ENCODE results near the gene ENAH. TPM values are rescaled to one million over a fixed set of nuclear protein-coding genes. Genes with fewer than 3 reads are reported as not detected.
A peak's percentile ranks its signal among the peaks of the same experiment; 100 is the strongest.
"Not testable (repeated sequence)": the region's sequence is repeated elsewhere in the genome, so short reads cannot be mapped to it uniquely, and the experiment has no call there.

Gene ENAH
- total RNA-seq (2014; rRNA removed; shearing (Covaris generic); ENCODE audit: low replicate concordance): 121 and 171 TPM in 2 replicates

DNA sequence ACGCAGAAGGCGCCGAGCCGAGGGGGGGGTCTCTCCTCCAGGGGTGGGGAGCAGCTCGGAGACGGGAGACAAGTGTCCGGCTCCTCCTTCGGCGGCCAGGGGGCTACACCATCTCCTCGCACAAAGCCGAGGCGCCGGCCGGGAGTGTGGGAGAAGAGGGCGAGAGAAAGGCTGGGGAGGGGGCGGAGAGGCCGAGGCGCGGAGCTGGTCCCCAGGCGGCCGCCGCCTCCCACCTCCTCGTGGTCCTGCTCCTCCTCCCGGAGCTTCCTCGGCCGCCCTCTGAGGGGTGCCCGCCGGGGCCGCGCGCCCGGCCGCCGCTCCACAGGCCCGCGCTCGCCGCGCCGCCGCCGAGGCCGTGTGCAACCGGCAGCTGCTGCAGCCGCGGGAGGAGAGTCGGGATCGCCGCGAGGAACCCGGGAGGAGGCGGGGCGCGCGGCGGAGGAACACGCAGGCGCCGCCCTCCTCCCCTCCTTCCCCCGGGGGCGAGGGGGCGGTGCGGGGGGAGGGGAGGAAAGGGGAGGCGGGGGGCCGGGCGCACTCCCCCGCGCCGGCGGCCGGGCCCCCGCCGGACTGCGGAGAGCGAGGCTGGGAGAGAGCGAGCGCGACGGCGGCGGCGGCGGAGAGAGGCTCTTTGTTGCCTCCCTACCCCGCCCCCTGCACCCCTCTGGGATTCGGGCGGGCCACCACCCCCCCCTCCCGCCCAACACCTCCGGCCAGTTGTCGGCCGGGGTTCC lies at the start of gene ENAH:
Gene ENAH, minus strand, starts transcription at position 395 of the 734 bp plus-strand sequence. CDS start 433 bp downstream, outside the sequence.
- no peaks in the 10 kb centered on the region for H3K27me3 ChIP-seq
- H3K4me3 ChIP-seq: peak within 1 kb of the TSS; percentile 94
- peaks cover 24% of the 10 kb centered on the region for H3K36me3 ChIP-seq
- peak; percentile 91 for DNase-seq
- H3K9me3 ChIP-seq: no peaks in the 10 kb centered on the region

DNA sequence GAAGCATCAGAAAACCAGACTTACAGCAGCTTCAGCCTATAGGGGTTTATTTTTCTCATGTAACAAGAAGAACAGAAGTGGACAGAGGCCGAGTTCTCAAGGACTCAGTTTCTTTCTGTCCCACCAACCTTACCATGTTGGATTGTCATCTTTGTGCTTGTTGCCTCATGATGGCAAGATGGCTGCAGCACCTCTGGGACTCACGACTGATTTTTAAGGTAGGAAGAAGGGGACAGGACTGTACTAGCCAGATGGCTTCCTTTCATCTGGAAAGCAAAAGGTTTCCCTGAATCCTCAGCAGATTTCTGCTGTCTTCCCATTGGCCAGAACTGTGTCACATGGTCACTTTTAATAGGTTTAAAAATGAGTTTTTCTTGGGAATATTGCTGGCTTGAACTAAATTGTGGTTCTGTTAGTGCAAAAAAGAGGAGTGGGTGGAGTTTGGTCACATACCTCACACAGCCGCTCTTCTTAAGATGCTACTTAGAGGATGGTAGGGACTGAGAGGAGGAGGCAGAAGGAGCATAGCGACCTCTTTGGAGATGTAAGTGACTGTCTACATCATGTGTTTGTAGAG lies 48.1 kb upstream of the ENAH start:
- Histone ChIP-seq H3K27me3 (no peaks in the 10 kb centered on the region), H3K9me3 (no peaks in the 10 kb centered on the region), H3K36me3 (no peaks in the 10 kb centered on the region), H3K4me3 (peak overlapping the region; percentile 4)
- DNase-seq: no peak

DNA sequence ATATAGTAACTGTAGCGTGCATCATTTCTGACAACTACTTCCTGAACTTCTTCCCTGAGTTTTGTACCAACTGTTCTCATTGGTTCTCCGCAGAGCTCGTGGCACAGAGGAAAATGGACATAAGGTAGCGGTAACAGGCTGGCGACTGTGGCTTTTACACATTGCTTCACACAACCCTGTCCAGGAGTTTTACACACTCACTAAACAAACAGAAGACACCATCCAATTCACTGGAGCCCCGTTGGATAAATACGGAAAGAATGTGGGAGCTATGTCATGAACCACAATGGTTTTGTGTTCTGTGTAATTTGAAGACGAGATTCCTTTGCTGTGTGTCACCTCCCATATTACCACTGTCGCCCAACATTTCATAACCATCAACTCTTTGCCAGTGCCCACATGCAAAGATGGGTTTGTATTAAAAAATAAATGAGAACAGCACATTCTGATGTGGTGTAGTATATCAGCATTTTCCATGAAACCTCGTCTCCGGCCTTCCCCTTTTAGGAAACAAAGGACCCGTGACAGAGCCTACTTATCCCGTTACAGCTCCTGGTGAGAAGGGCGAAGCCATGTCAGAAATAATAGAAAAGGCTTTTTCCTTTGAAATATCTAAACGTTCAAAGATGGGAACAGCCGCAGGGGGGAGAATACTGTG lies 47.4 kb upstream of the ENAH start:
- Histone ChIP-seq H3K4me3 (peak overlapping the region; percentile 4), H3K27me3 (no peaks in the 10 kb centered on the region), H3K9me3 (no peaks in the 10 kb centered on the region), H3K36me3 (no peaks in the 10 kb centered on the region)
- DNase-seq: peak; percentile 88

GRCh38 chr1:225699336-225699735 lies 46.4 kb upstream of the ENAH start:
- no peaks in the 10 kb centered on the region for H3K36me3 ChIP-seq
- no peaks in the 10 kb centered on the region; the same call in 1 of the 2 replicates for H3K9me3 ChIP-seq
- no peak overlapping the region for H3K4me3 ChIP-seq
- no peak for DNase-seq
- H3K27me3 ChIP-seq: no peaks in the 10 kb centered on the region

DNA sequence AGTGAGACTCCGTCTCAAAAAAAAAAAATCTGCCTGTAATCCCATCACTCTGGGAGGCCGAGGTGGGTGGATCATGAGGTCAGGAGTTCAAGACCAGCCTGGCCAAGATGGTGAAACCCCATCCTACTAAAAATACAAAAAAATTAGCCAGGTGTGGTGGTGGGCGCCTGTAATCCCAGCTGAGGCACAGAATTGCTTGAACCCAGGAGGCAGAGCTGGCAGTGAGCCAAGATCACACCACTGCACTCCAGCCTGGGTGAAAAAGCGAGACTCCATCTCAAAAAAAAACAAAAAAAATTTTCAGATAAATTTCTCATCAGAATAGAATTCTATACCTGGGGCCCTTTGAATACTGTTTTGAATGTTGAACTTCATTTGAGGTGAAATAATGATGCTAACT lies 45.3 kb upstream of the ENAH start:
- not testable (repeated sequence) for H3K9me3 ChIP-seq, H3K36me3 ChIP-seq, H3K27me3 ChIP-seq, DNase-seq, H3K4me3 ChIP-seq

DNA sequence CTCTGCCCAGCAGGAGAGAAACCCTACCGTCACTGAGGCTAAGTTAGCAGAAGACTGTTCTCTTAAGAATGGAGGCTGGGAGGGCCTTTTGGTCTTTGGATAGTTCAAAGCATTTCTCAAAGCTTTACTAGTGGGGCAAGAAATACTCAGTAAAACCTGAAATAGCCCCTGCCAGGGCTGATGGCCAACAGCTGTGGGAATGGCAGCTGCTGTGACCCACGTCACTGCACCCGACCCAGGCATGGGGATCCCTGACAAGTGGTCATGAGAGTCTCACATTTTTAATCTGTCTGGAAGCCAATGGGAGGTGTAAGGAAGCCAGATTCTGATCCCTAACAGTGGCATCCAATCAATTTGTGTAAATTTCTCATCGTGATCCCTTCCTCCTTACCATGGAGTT lies 44.5 kb upstream of the ENAH start:
- no peak for DNase-seq
- Histone ChIP-seq H3K4me3 (no peak overlapping the region), H3K27me3 (no peaks in the 10 kb centered on the region), H3K9me3 (no peaks in the 10 kb centered on the region; the same call in 1 of the 2 replicates), H3K36me3 (no peaks in the 10 kb centered on the region)

DNA sequence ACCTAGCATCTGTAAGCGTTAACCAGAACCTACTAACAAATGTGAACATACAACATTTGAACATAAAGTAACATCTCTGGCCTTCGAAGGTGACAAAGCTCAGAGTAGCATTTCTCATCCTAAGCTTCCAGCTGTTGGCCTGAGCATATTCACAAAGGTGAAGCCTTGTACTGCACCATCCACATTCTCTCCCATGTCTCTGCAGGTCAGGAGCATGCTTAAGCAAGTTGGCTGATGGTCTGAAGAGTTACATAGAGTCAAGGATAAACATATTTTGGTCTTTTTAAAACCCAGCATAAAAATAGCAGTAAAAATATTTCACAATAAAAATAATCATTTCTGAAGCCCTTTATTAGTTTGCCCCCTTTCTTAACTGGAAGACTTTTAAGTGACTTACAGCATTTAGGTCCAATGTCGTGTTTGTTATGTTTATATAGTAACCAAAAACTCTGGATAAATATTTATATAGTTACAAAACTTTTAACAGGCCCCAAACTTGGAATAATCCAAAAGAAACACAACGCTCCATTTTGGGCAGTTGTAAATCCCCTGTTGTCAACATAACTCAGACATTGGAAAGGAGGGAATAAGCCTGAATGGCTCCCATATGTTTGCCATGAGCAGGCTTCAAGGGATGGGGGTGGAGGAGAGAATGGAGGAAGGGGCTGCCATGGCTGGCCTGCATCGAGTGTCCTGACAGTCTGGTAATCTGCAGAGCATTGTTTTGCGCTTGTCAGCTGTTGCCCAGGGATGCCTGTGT lies 42.8 kb upstream of the ENAH start:
- no peaks in the 10 kb centered on the region for H3K27me3 ChIP-seq
- DNase-seq: no peak
- H3K4me3 ChIP-seq: no peak overlapping the region
- H3K9me3 ChIP-seq: no peaks in the 10 kb centered on the region; the same call in 1 of the 2 replicates
- no peaks in the 10 kb centered on the region for H3K36me3 ChIP-seq

DNA sequence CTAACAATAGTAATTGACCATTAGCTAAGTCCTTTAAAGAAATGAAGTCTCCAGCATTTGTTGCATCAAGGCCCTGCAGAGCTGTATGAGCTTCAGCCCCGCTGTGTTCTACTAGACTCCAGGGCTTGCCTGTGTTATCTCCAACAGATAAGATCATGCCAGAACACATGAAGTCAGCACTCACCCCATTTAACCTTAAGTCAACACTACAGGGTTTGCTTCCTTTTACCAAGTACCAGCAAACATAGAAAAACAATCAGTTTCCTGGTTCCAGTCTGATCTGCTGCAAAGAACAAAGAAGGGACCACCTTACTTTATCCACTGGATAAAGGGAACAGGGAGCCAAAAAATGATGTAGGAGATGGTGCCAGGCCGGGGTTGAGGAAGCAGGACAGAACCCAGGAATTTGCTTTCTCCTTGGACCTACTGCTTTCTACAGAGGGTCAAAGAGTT lies 41.3 kb upstream of the ENAH start:
- peak; percentile 52 for DNase-seq
- no peaks in the 10 kb centered on the region; the same call in 1 of the 2 replicates for H3K9me3 ChIP-seq

DNA sequence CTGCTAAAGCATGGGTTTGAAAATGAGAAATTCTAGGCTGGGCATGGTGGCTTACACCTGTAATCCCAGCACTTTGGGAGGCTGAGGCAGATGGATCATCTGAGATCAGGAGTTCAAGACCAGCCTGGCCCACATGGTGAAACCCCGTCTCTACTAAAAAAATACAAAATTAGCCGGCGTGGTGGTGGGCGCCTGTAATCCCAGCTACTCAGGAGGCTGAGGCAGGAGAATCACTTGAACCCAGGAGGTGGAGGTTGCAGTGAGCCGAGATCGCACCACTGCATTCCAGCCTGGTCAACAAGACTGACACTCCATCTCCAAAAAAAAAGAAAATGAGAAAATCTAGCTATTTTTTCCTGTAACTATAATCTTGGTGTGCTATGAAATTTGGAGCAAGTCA lies 40.8 kb upstream of the ENAH start:
- not testable (repeated sequence) for H3K36me3 ChIP-seq

More for the DNA sequence above, 41.3 kb upstream of the ENAH start:
- Histone ChIP-seq H3K27me3 (no peaks in the 10 kb centered on the region), H3K4me3 (no peak overlapping the region), H3K36me3 (no peaks in the 10 kb centered on the region)

DNA sequence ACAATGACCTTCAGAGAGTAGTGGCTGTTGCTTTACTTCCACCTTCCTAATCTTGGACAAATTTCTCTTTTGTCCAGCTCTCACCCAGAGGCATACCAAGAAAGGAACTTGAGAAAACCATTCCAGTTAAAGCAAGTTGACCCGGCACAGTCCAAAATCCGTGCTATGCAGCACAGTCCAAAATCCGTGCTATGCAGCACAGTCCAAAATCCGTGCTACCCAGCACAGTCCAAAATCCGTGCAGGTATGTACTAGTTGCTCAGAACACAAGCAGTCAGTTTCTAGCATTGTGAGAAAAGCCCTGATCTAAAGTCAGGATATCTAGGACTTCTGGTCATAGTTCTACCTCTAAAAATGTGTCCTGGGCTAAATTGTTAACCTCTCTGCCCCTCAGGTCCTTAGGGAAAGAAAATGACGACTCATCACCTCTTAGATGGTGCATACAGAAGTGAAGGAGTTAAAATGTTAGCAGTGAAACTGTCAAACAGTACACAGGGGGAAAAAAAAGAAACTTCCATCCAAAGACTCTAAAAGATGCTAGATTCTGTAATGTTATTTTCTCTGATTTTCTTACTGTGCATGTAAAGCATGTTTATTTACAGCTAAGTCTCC lies 40.3 kb upstream of the ENAH start:
- H3K27me3 ChIP-seq: no peaks in the 10 kb centered on the region
- no peak overlapping the region for H3K4me3 ChIP-seq
- H3K36me3 ChIP-seq: no peaks in the 10 kb centered on the region
- no peak for DNase-seq
- H3K9me3 ChIP-seq: no peaks in the 10 kb centered on the region; the same call in 1 of the 2 replicates

More for the DNA sequence above, 40.8 kb upstream of the ENAH start:
- H3K9me3 ChIP-seq, H3K4me3 ChIP-seq, H3K27me3 ChIP-seq, DNase-seq: not testable (repeated sequence)

DNA sequence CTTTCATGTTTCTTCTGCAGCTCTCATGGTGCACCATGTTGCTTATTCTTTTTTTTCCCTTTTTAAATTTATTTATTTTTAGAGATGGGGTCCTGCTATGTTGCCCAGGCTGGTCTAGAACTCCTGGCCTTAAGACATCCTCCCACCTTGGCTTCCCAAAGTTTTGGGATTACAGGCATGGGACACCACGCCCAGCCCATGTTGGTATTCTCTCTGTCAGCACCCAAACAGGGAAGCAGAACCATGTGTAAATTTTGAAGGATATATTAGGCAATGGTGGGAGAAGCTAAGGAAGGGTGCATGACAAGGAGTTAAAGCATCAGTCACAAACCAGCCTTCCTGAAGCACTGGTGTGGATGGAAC lies 39.6 kb upstream of the ENAH start:
- no peak for DNase-seq
- no peaks in the 10 kb centered on the region for H3K36me3 ChIP-seq
- H3K4me3 ChIP-seq: no peak overlapping the region

DNA sequence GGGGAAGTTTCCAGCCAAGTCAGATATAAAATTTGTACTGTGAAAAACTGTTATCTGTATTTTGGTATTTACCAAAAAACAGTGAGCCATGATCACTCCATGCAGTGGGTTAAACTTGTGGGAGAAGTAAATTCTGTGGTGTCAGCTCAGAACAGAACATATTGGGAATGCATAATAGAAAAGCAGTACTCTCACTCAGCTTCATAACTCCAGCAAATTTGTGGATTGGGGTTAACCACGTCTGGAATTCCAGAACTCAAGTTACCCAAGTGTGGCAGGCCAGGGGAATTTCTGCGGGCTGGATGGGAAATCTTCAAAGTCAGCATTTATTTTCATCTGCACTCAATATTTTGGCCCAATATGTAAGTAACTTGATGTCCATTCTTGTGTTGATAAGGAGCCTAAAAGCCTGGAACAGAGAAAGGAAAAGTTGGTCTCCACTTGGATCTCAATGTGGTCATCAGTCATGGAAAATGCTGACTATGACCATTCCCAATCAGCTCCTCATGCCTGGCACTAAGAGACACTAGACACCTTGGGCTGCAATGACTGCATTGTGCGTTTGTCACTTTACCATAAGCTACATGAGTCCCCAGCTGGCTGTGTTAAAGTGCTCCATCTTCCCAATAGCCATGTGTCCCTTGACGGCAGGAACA lies 39.1 kb upstream of the ENAH start:
- no peak for DNase-seq

More for the DNA sequence above, 39.6 kb upstream of the ENAH start:
- Histone ChIP-seq H3K27me3 (no peaks in the 10 kb centered on the region), H3K9me3 (no peaks in the 10 kb centered on the region; the same call in 1 of the 2 replicates)

DNA sequence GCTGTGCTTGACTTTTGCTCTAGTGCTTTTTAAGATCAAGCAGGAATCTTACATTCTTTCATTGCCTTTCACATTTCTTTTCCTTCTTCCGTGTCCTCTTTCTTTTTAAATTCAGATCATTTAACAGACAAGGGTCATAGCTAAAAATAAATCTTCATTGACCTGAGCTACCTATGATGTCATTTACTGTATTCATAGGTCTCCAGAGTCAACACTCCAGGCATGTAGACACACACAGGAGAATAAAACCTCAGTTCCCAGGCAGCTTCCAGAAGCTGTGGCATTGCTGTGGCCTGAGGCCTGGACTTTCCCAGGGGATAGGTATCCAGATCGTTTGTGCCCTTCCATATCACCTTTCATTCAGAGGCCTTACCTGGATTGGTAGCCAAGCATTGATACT lies 38.5 kb upstream of the ENAH start:
- no peaks in the 10 kb centered on the region for H3K27me3 ChIP-seq
- no peak for DNase-seq
- no peaks in the 10 kb centered on the region; the same call in 1 of the 2 replicates for H3K9me3 ChIP-seq
- H3K4me3 ChIP-seq: no peak overlapping the region
- H3K36me3 ChIP-seq: no peaks in the 10 kb centered on the region

More for the DNA sequence above, 39.1 kb upstream of the ENAH start:
- Histone ChIP-seq H3K9me3 (no peaks in the 10 kb centered on the region; the same call in 1 of the 2 replicates), H3K36me3 (no peaks in the 10 kb centered on the region), H3K27me3 (no peaks in the 10 kb centered on the region), H3K4me3 (no peak overlapping the region)

DNA sequence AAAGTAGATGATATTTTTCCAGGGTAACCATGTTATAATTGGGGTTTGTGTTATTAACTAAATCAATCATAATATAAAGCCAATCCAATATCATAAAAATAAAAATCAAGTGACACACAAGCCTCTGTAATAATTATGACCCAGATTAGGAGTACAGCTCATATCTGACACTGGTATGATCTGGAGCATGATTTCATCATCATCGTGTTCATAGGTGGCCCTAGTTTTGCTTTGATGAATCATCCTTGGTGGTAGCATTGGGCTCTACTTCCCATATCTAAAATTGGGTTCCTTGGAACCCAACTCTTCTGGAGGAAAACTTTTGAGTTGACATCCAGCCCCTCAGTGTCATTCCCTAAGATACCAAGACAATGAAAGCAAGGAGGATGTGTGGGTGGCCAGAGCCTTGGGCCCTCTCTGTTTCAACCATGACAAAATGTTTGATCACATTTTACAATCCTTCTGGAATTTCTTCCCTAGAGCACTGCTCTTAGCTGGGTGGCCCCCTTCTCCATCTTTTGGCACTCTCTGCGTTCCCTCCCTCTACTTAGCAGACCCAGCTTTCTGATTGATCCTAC lies 37.0 kb upstream of the ENAH start:
- no peaks in the 10 kb centered on the region for H3K36me3 ChIP-seq
- no peaks in the 10 kb centered on the region; the same call in 1 of the 2 replicates for H3K9me3 ChIP-seq
- H3K27me3 ChIP-seq: no peaks in the 10 kb centered on the region
- no peak overlapping the region for H3K4me3 ChIP-seq
- no peak for DNase-seq

DNA sequence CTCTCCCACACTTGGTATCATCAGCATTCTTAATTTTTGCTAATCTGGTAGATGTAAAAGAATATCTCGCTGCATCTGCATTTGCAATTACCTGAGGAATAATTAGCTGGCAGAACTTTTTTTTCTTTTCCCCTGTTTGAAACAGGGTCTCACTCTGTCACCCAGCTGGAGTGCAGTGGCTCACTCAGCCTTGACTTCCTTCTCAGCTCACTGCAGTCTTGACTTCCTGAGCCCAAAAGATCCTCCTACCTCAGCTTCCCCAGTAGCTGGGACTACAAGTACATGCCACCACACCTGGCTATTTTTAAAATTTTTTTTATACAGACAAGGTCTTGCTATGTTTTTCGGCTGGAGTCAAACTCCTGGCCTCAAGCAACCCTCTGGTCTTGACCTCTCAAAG lies 35.4 kb upstream of the ENAH start:
- no peak for DNase-seq
- Histone ChIP-seq H3K4me3 (no peak overlapping the region), H3K36me3 (no peaks in the 10 kb centered on the region), H3K27me3 (no peaks in the 10 kb centered on the region), H3K9me3 (no peaks in the 10 kb centered on the region; the same call in 1 of the 2 replicates)

Data from MG63 (cell line).